Measurements from ENCODE around the gene PPM1H.

DNA sequence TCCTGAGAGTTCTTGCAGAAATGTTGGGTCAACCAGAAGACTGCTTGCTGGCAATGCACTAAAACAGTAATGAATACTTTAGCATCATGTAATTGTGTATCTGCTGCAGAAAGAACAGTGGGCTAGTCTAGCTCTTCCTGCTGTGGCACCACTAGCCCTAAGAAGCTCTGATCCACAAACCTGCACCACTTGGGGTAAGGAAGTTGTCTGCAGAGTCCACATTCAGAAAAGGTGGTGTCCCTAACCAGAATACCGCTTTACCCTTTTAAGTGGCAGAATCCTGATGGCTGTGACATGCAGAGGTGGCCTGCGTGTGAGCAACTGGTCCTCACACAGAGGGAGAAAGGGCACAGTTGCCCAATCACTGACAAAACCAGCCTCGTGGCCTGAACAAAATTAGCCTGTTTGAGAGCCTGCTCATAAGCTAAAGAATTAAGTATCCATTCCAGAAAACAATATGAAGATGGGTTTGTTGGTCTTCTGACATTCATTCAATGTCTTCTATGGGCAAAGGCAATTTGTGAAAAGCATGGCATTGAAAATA is 165.8 kb downstream of the PPM1H start:
- TF ChIP-seq, protein P1, sequence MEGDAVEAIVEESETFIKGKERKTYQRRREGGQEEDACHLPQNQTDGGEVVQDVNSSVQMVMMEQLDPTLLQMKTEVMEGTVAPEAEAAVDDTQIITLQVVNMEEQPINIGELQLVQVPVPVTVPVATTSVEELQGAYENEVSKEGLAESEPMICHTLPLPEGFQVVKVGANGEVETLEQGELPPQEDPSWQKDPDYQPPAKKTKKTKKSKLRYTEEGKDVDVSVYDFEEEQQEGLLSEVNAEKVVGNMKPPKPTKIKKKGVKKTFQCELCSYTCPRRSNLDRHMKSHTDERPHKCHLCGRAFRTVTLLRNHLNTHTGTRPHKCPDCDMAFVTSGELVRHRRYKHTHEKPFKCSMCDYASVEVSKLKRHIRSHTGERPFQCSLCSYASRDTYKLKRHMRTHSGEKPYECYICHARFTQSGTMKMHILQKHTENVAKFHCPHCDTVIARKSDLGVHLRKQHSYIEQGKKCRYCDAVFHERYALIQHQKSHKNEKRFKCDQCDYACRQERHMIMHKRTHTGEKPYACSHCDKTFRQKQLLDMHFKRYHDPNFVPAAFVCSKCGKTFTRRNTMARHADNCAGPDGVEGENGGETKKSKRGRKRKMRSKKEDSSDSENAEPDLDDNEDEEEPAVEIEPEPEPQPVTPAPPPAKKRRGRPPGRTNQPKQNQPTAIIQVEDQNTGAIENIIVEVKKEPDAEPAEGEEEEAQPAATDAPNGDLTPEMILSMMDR (IDR thresholded peaks at IDR 0.05; ENCODE audit: borderline replicate concordance, extremely low read depth, low read length, poor library complexity, severe bottlenecking) = no peak
- TF ChIP-seq EZH2 (IDR thresholded peaks at IDR 0.05; ENCODE audit: borderline replicate concordance, low read depth, low read length, severe bottlenecking) = no peak
